Measurements from ENCODE around the gene ZCCHC17.

The ZCCHC17 gene

GRCh38 chr1:31396633-31397351 is 100.0 kb downstream of the ZCCHC17 start:
- no peak for DNase-seq

GRCh38 chr1:31397360-31398095 is 100.7 kb downstream of the ZCCHC17 start:
- no peak for DNase-seq

GRCh38 chr1:31398246-31398645 is 101.4 kb downstream of the ZCCHC17 start:
- no peak for DNase-seq

DNA sequence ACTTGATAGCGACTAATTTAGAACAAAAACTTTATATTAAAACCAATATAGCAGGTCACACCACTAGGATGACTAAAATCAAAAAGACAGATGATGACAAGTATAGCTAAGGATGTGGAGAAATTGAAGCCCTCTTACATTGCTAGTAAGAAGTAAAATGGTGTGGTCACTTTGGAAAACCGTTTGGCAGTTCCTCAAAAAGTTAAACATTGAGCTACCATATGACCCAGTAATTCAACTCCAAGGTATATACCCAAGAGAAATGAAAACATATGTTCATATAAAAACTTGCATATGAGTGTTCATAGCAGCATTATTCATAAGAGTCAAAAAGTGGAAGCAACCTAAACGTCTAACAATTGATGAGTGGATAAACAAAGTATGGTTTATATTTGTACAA is 103.1 kb downstream of the ZCCHC17 start:
- DNase-seq: no peak

DNA sequence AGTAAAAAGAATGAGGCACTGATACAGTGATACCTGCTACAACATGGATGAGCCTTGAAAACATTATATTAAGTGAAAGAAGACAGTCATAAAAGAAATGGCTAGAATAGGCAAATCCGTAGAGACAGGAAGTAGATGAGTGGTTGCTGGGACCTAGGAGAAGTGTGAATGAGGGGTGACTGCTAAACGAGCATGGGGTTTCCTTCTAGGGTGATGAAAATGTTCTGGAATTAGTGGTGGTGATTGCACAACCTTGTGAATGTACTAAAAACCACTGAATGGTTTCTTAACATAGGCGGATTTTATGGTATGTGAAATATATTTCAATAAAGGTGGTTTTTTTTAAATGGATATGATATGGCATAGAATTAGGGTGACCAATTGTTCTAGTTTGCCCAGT is 103.6 kb downstream of the ZCCHC17 start:
- no peak for DNase-seq

DNA sequence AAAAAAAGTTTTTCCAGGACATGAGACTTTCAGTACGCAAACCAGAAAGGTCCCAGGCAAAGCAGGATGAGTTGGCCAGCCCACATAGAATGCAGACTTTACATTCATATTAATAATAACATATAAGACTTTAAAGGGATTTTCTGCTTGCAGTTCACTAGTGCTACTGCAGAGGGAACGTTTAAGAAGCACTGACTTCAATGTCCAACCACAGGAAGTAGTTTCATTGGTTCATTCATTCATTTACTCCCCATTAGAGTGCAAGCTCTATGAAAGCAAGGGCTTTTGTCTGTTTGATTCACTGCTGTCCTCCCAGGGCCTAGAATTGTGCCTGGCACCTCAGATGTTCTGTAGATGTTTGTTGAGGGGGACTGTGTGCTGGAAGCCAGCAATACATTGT is 104.4 kb downstream of the ZCCHC17 start:
- no peak for DNase-seq

DNA sequence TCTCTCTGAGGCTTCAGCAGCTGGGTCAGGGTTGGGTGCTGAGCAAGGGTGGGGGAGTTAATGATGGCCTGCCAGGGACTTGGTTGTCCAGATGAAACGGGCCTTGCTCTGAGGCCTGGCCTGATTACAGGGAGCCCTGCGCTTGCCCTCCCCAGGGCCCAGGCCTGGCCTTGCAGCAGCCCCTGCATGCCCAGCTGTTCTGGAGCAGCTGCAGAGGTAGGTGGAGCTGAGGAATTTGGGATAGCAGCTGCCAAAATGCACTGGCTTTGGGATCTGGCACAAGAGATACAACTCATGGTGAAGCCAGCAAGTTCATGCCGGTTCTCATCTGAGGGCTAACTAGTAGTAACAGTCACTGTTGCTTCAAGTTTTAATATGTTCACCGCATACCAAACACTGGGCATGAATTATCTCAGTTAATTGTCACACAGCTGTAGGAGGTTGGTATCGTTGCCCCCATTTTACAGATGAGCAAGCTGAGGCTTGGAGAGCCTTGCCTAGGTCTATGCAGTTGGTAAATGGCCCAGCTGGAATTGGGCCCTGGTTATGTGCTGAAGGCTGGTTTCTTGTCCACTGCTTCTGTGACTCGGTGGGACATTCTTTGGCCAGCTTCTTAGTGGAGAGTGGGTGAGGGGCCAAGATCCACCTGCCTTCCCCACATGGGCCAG is 108.9 kb downstream of the ZCCHC17 start:
- DNase-seq: no peak

- no peak for DNase-seq
Observed at GRCh38 chr1:31407029-31407626, 110.3 kb downstream of the ZCCHC17 start.

DNA sequence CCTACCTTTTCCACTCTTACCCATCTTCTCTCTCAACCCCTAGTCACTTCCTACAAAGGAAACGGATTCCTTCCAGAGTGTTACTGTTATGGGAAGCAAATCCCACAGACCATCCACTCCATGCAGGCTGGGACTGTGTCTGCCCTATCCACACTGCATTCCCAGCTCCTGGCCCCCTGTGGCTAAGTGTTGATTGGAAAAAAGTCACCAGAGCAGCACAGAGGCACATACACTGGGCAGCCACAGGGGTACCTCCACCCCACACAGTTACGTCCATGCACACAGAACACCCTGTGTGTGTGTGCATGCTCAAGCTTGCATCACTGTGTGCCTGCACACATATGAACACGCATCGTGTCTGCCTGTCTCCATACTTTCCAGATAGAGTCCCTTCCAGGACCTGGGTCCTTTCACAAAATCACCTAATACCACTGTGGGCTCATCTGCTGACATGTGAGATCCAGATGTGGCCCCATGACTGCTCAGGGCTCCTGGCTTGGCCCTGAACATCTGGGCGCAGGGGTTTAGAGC is 112.0 kb downstream of the ZCCHC17 start:
- no peak for DNase-seq

GRCh38 chr1:31409946-31410858 is 113.4 kb downstream of the ZCCHC17 start:
- no peak for DNase-seq

GRCh38 chr1:31410871-31411270 is 114.0 kb downstream of the ZCCHC17 start:
- no peak for DNase-seq

DNA sequence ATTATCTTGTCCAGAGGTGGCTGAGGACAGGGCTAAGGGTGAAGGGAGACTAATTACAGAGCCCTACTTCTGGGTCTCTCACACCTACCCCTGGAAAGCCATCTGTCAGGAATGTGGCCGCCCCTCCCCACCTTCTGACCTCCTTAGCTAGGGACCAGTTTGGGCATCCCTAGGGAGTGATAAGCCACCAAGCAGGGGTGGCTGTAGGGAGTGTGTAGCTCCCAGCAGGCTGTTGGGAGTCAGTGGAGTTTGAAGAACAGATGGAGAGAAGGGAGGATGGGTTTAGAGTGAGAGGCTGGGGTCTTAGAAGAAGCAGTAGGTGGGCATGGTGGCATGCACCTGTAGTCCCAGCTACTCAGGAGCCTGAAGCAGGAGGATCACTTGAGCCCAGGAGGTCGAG is 115.4 kb downstream of the ZCCHC17 start:
- no peak for DNase-seq

DNA sequence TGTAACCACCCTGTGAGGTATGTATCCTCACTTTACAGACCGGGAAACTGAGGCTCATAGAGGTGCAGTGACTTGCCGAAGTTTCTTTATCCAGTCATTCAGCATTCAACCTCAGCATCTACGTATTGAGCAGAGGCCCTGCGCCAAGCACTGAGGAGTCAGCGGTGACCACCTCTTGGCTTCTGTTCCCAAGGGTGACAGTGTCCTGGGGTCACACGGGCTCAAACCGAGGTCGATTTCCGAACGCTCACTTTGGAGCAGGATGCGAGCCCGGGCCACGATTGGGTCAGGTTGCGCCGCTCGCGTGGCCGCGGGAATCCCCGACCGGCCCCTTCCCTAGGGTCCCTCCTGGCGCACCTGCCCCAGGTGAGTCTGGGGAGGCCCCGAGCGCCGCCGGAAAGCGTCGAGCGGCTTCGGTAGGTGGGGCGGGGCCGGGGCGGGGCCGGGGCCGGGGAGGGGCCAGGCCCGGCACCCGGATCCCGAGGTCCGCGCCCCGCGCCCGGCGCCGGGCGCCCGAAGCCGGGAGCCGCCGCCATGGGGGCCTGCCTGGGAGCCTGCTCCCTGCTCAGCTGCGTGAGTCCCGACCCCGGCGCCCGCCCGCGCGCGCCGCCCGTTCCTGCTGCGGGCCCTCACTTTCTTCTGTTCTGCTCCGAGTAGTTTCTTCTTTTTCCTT is 116.0 kb downstream of the ZCCHC17 start, which contains the start of gene SERINC2:
SERINC2 (plus strand) TSS at position 482 of the 673 bp plus-strand sequence; CDS start at position 535, 53 bp downstream.
- no peak for DNase-seq

DNA sequence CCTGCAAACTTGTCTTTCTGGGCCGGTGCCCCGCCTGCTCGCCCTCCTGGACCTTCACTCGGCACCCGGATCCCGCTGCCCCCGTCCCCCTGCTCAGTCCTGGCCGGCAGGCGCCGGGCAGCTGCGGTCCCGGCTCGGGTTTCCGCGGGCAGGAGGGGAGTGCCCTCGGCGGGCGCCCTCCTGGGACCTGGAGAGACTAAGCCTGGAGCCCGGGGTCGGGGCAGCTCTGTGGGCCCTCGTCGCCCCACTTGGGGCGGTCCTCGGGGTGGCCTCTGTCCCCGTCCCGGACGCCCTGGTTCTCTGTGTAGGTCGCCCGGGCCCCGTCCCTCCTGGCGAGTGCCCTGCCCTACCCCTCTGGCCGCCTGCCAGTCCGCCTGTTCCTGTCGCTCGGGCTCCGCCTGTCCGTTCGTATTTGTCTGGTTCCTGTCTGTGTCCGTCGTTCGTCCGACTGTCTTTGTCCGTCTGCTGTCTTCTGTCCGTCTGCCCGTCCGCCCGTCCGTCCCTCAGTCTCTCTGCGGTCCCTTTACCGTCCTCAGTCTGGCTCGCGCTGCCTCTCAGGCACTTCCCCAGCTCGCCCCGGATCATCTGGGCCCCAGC is 116.7 kb downstream of the ZCCHC17 start:
- no peak for DNase-seq

Measured in NCI-H1092 (cell line).